A549 (cell line): ENCODE data around the gene APCDD1L. TPM values are rescaled to one million over a fixed set of nuclear protein-coding genes. Genes with fewer than 3 reads are reported as not detected.

Experiments
- ATAC-seq, 2 experiments: fragments of 200-7000 bp in 1 of 2; fragments of >200 bp in 1 of 2; cut with Nextera tagmentation in 1 of 2; cut with Tn5 transposase in 1 of 2; 3 replicates each; pipeline versions ENCODE4 v1.8.0 to v1.9.1; 2018 to 2020; ENCODE audit warnings: mild to moderate bottlenecking in 1 of 2, moderate library complexity in 1 of 2
- CTCF ChIA-PET: fragments of 300-600 bp; sonication (Branson Sonifier 250); formaldehyde crosslinking; extraction: SDS; loops from one replicate; lab custom pipeline; 2021; ENCODE audit warnings: antibody characterized with exemption, inconsistent platforms; lab: Yijun Ruan, JAX
- POLR2A ChIA-PET: fragments of 350-600 bp; formaldehyde crosslinking; extraction: SDS; loops from one replicate; lab custom pipeline; 2021; ENCODE audit warnings: antibody characterized with exemption, inconsistent platforms; lab: Yijun Ruan, JAX
- DNase-seq, 2 experiments: peaks; one replicate each; pipeline versions ENCODE4 v3.0.0 to v3.0.0-alpha.2; 2011 to 2016; ENCODE audit warnings: low read depth in 1 of 2, low spot score in 1 of 2
- FAIRE-seq: peaks from 2 replicates; lab custom pipeline; 2011; peaks lifted over from hg19 to GRCh38; lab: Jason Lieb, UNC
- H3K27ac ChIP-seq, 2 experiments: fragments of >200 bp; sonication (Bioruptor Twin); formaldehyde crosslinking; 3 replicates each; pipeline ENCODE4 v1.5.1; 2016 to 2017
- H3K4me1 ChIP-seq: fragments of >200 bp; sonication (Bioruptor Twin); formaldehyde crosslinking; 3 replicates; pipeline ENCODE4 v1.6.1; 2016
- H3K4me2 ChIP-seq: fragments of >200 bp; sonication (Bioruptor Twin); formaldehyde crosslinking; 3 replicates; pipeline ENCODE4 v1.6.1; 2016
- H3K4me3 ChIP-seq: fragments of >200 bp; sonication (Bioruptor Twin); formaldehyde crosslinking; 3 replicates; pipeline ENCODE4 v1.5.1; 2016
- H3K9me3 ChIP-seq: fragments of >200 bp; sonication (Bioruptor Twin); formaldehyde crosslinking; 3 replicates; pipeline ENCODE4 v1.6.1; 2016
- ATOH8 ChIP-seq: fragments of 250-450 bp; sonication (Bioruptor Pico); IDR thresholded peaks from 2 replicates; pipeline ENCODE4 v1.5.0; 2020; ENCODE audit warnings: low read depth, mild to moderate bottlenecking, moderate library complexity
- BHLHE40 ChIP-seq: IDR thresholded peaks from 2 replicates; pipeline ENCODE4 v1.6.1; 2012; ENCODE audit warnings: low read depth, low read length, inconsistent platforms
- CBX2 ChIP-seq: fragments of 200-600 bp; sonication (generic); IDR thresholded peaks from 2 replicates; pipeline ENCODE4 v1.6.1; 2016; ENCODE audit warnings: low read depth, mild to moderate bottlenecking, borderline replicate concordance
- CHD4 ChIP-seq: fragments of 200-600 bp; sonication (generic); IDR thresholded peaks from 2 replicates; pipeline ENCODE4 v1.6.1; 2016; ENCODE audit warnings: antibody characterized with exemption, mild to moderate bottlenecking, borderline replicate concordance
- EHF ChIP-seq: fragments of 250-450 bp; sonication (Bioruptor Pico); IDR thresholded peaks from 2 replicates; pipeline ENCODE4 v1.5.0; 2020; ENCODE audit warnings: mild to moderate bottlenecking
- EHMT2 ChIP-seq: fragments of 200-600 bp; sonication (generic); IDR thresholded peaks from 2 replicates; pipeline ENCODE4 v1.6.1; 2016; ENCODE audit warnings: antibody characterized with exemption, low read depth, mild to moderate bottlenecking, moderate library complexity
- ELK1 ChIP-seq: fragments of 150-350 bp; IDR thresholded peaks from 2 replicates; pipeline ENCODE4 v1.6.1; 2014; ENCODE audit warnings: low read depth, mild to moderate bottlenecking, low read length
- FOSL2 ChIP-seq, 2 experiments: fragments of 450-650 bp in 1 of 2; fragments of >200 bp in 1 of 2; sonication (Bioruptor Twin) in 1 of 2; formaldehyde crosslinking; IDR thresholded peaks; 2 replicates each; pipeline versions ENCODE4 v1.5.0 to v1.6.1; 2016 to 2020; ENCODE audit warnings: mild to moderate bottlenecking in 1 of 2, moderate library complexity in 1 of 2
- GATA3 ChIP-seq: IDR thresholded peaks from 2 replicates; pipeline ENCODE4 v1.6.1; 2012; ENCODE audit warnings: borderline replicate concordance
- HEYL ChIP-seq: fragments of 250-450 bp; sonication (Bioruptor Pico); IDR thresholded peaks from 2 replicates; pipeline ENCODE4 v1.8.0; 2021; ENCODE audit warnings: mild to moderate bottlenecking, moderate library complexity
- HMGXB4 ChIP-seq: fragments of 250-450 bp; sonication (Bioruptor Pico); IDR thresholded peaks from 2 replicates; pipeline ENCODE4 v1.5.0; 2021; ENCODE audit warnings: mild to moderate bottlenecking, moderate library complexity, borderline replicate concordance
- HOXB13 ChIP-seq: fragments of 250-450 bp; sonication (Bioruptor Pico); IDR thresholded peaks from 2 replicates; pipeline ENCODE4 v1.5.0; 2020; ENCODE audit warnings: low read depth, mild to moderate bottlenecking, moderate library complexity
- KDM1A ChIP-seq: fragments of 200-600 bp; sonication (generic); IDR thresholded peaks from 2 replicates; pipeline ENCODE4 v1.6.1; 2016; ENCODE audit warnings: low read depth, mild to moderate bottlenecking
- MAFK ChIP-seq: fragments of 450-650 bp; IDR thresholded peaks from 2 replicates; pipeline ENCODE4 v1.6.1; 2014; ENCODE audit not compliant: partially characterized antibody
- MAX ChIP-seq: IDR thresholded peaks from 2 replicates; pipeline ENCODE4 v1.6.1; 2012
- MYC ChIP-seq: IDR thresholded peaks from 2 replicates; pipeline ENCODE4 v1.6.1; 2012; ENCODE audit warnings: mild to moderate bottlenecking, inconsistent platforms, low read length, improper control_type of control experiment, borderline replicate concordance
- NFE2L2 ChIP-seq: fragments of 150-350 bp; conservative IDR thresholded peaks from 2 replicates; pipeline ENCODE4 v1.6.1; 2014; ENCODE audit warnings: low read length
- NPAS2 ChIP-seq: fragments of 250-450 bp; sonication (Bioruptor Pico); IDR thresholded peaks from 2 replicates; pipeline ENCODE4 v1.8.0; 2022; ENCODE audit warnings: mild to moderate bottlenecking, moderate library complexity, borderline replicate concordance
- RAD21 ChIP-seq, 2 experiments: fragments of >200 bp in 1 of 2; sonication (Bioruptor Twin) in 1 of 2; formaldehyde crosslinking in 1 of 2; IDR thresholded peaks in 1 of 2; conservative IDR thresholded peaks in 1 of 2; 2 replicates in 1 of 2; 3 replicates in 1 of 2; pipeline ENCODE4 v1.6.1; 2012 to 2018; ENCODE audit warnings: inconsistent platforms in 1 of 2
- RCOR1 ChIP-seq: fragments of 150-350 bp; IDR thresholded peaks from 2 replicates; pipeline ENCODE4 v1.6.1; 2014; ENCODE audit warnings: antibody characterized with exemption, low read length, low read depth
- RFX5 ChIP-seq: fragments of 450-650 bp; IDR thresholded peaks from 2 replicates; pipeline ENCODE4 v1.7.1; 2014; ENCODE audit warnings: antibody characterized with exemption, mild to moderate bottlenecking, moderate library complexity
- TP53 ChIP-seq: fragments of 250-450 bp; sonication (Bioruptor Pico); IDR thresholded peaks from 2 replicates; pipeline ENCODE4 v1.5.0; 2021; ENCODE audit warnings: mild to moderate bottlenecking, moderate library complexity
- ZFP36 ChIP-seq: fragments of 450-650 bp; IDR thresholded peaks from 2 replicates; pipeline ENCODE4 v1.6.1; 2014; ENCODE audit warnings: borderline replicate concordance; ENCODE audit not compliant: partially characterized antibody
- WGBS: methylation state at CpG from one replicate; pipeline ENCODE4 v1.1.6; 2017; ENCODE audit errors: missing lambda C conversion rate; 5-methylcytosine and 5-hydroxymethylcytosine counted together
- polyA plus RNA-seq, 4 experiments: library from polyadenylated mRNA; depleted of rRNA in 3 of 4; stranded (reverse); fragments of >200 nt; fragmentation: RNase III in 1 of 4; extraction: RNeasy Plus Mini Kit Qiagen cat#74134 plus additional on column Dnase treatment in 1 of 4; gene quantifications; 2 replicates in 3 of 4; 3 replicates in 1 of 4; pipeline ENCODE4 v1.2.3, GENCODE V29; 2011 to 2017

The APCDD1L gene
- polyA plus RNA-seq, 2 of the 4 experiments (the other 2 are of a cell fraction): not detected

- CTCF ChIA-PET: interaction anchor here (0.6 kb wide), 1 partner anchor 103 kb away, joined by 3 read pairs; no protein-coding TSS in a partner anchor
- Histone ChIP-seq H3K27ac (no peak overlapping the region), H3K4me2 (no peak overlapping the region), H3K4me1 (no peaks in the 10 kb centered on the region), H3K4me3 (no peak overlapping the region), H3K9me3 (peaks cover 54% of the 10 kb centered on the region; the same call in 2 of the 3 replicates)
- ATAC-seq: no peak
- no peak for TF ChIP-seq HOXB13
- no peak for TF ChIP-seq RCOR1
- TF ChIP-seq CHD4: no peak
- POLR2A ChIA-PET: interaction anchor here (1.0 kb wide), 1 partner anchor 45 kb away, joined by 3 read pairs; no protein-coding TSS in a partner anchor
- no peak for DNase-seq
- FAIRE-seq: no peak
Observed at GRCh38 chr20:58531063-58531462, 15.9 kb upstream of the APCDD1L start.

- Histone ChIP-seq H3K27ac (no peak overlapping the region), H3K4me1 (no peaks in the 10 kb centered on the region), H3K4me2 (no peak overlapping the region), H3K9me3 (peaks cover 69% of the 10 kb centered on the region), H3K4me3 (no peak overlapping the region)
- ChIA-PET POLR2A (no interaction called here), CTCF (interaction anchor here (1.2 kb wide), 1 partner anchor 281 kb away, joined by 3 read pairs; no protein-coding TSS in a partner anchor)
- 37% methylated on average over 1 of the region's 1 CpG for WGBS
- no peak for ATAC-seq
- FAIRE-seq: no peak
- DNase-seq: no peak
- TF ChIP-seq MAFK (peak; percentile 80), RCOR1 (no peak), NPAS2 (CRISPR knock-in tag) (no peak)
Observed at GRCh38 chr20:58528412-58528811, 13.2 kb upstream of the APCDD1L start.

GRCh38 chr20:58526411-58526810 lies 11.2 kb upstream of the APCDD1L start:
- DNase-seq: no peak
- ATAC-seq: no peak
- WGBS: 68% methylated on average over 3 of the region's 3 CpGs
- ChIA-PET POLR2A (no interaction called here), CTCF (no interaction called here)
- TF ChIP-seq ATOH8 (CRISPR knock-in tag) (no peak), RCOR1 (no peak), TP53 (CRISPR knock-in tag) (no peak), ELK1 (no peak), RFX5 (no peak), KDM1A (no peak)
- Histone ChIP-seq H3K4me1 (no peaks in the 10 kb centered on the region), H3K9me3 (peaks cover 57% of the 10 kb centered on the region), H3K4me3 (no peak overlapping the region), H3K4me2 (no peak overlapping the region), H3K27ac (no peak overlapping the region)
- no peak for FAIRE-seq

GRCh38 chr20:58524814-58525213 lies 9.6 kb upstream of the APCDD1L start:
- H3K27ac ChIP-seq: peak overlapping the region in 1 of 2 experiments; percentile 60; a peak in 2 of 6 replicates
- peak in 1 of 2 experiments; percentile 24 for DNase-seq
- CTCF ChIA-PET: no interaction called here
- H3K4me1 ChIP-seq: no peaks in the 10 kb centered on the region
- peak; percentile 89 for TF ChIP-seq NFE2L2
- TF ChIP-seq MAFK: peak; percentile 92
- no peak for TF ChIP-seq EHF (CRISPR knock-in tag)
- POLR2A ChIA-PET: no interaction called here
- 0 out of 6 replicates have a peak, but pooled peaks of 1 of the 2 experiments have one; percentile 27 for ATAC-seq
- no peak overlapping the region for H3K4me3 ChIP-seq
- 42% methylated on average over 7 of the region's 7 CpGs for WGBS
- H3K4me2 ChIP-seq: no peak overlapping the region
- H3K9me3 ChIP-seq: peaks cover 47% of the 10 kb centered on the region
- FAIRE-seq: no peak

GRCh38 chr20:58523971-58524315 lies 8.7 kb upstream of the APCDD1L start:
- no peaks in the 10 kb centered on the region for H3K4me1 ChIP-seq
- DNase-seq (no peak), FAIRE-seq (no peak), ATAC-seq (no peak)
- no peak overlapping the region for H3K4me3 ChIP-seq
- H3K4me2 ChIP-seq: no peak overlapping the region
- 44% methylated on average over 2 of the region's 2 CpGs for WGBS
- H3K27ac ChIP-seq: peak overlapping the region in 1 of 2 experiments; percentile 60; a peak in 2 of 6 replicates
- ChIA-PET CTCF (interaction anchor here (0.6 to 1.8 kb wide), 3 partner anchors 11 to 286 kb away, joined by 3 to 6 read pairs (median 5); no protein-coding TSS in a partner anchor), POLR2A (no interaction called here)
- peaks cover 40% of the 10 kb centered on the region for H3K9me3 ChIP-seq
- TF ChIP-seq RFX5 (no peak), ZFP36 (no peak), CBX2 (no peak), GATA3 (no peak), MYC (no peak), CHD4 (no peak), MAX (no peak), RCOR1 (no peak), RAD21 (conservative IDR thresholded peaks at IDR 0.05 in 1 of 2, IDR thresholded peaks at IDR 0.05 in 1 of 2) (no peak), FOSL2 (IDR thresholded peaks at IDR 0.05) (no peak), FOSL2 (CRISPR knock-in tag; IDR thresholded peaks at IDR 0.05) (no peak), BHLHE40 (no peak), HMGXB4 (CRISPR knock-in tag) (no peak), EHMT2 (no peak), HEYL (CRISPR knock-in tag) (no peak)
